H9 (cell line): ENCODE results near the gene MAP2. TPM values are rescaled to one million over a fixed set of nuclear protein-coding genes. Genes with fewer than 3 reads are reported as not detected.

ENCODE experiments used
- DNase-seq: peaks from one replicate; pipeline ENCODE4 v3.0.0-alpha.2; 2017
- H2AFZ ChIP-seq: one replicate; pipeline ENCODE4 v1.6.1; 2013; ENCODE audit warnings: mild to moderate bottlenecking, low read length, control low read depth, moderate library complexity
- H2AK5ac ChIP-seq: 2 replicates; pipeline ENCODE4 v1.6.1; 2013; ENCODE audit warnings: low read length, control low read depth, mixed read lengths; ENCODE audit not compliant: insufficient read length
- H2BK120ac ChIP-seq: one replicate; pipeline ENCODE4 v1.6.1; 2013; ENCODE audit warnings: low read depth, mild to moderate bottlenecking, low read length, control low read depth, inconsistent platforms; ENCODE audit not compliant: poor library complexity, severe bottlenecking
- H2BK12ac ChIP-seq: 2 replicates; pipeline ENCODE4 v1.6.1; 2013; ENCODE audit warnings: low read length, control low read depth, mixed read lengths, low read depth; ENCODE audit not compliant: insufficient read length
- H2BK15ac ChIP-seq: 2 replicates; pipeline ENCODE4 v1.6.1; 2013; ENCODE audit warnings: low read depth, low read length, control low read depth
- H2BK20ac ChIP-seq: one replicate; pipeline ENCODE4 v1.6.1; 2013; ENCODE audit warnings: low read depth, mild to moderate bottlenecking, low read length, control low read depth, inconsistent platforms; ENCODE audit not compliant: poor library complexity, severe bottlenecking
- H2BK5ac ChIP-seq: 2 replicates; pipeline ENCODE4 v1.6.1; 2013; ENCODE audit warnings: low read length, control low read depth, mixed read lengths; ENCODE audit not compliant: insufficient read length
- H3K14ac ChIP-seq: 2 replicates; pipeline ENCODE4 v1.6.1; 2013; ENCODE audit warnings: low read length, control low read depth; ENCODE audit not compliant: insufficient read depth
- H3K18ac ChIP-seq: 2 replicates; pipeline ENCODE4 v1.6.1; 2013; ENCODE audit warnings: low read depth, mild to moderate bottlenecking, mixed read lengths, low read length, control low read depth; ENCODE audit not compliant: insufficient read length
- H3K23ac ChIP-seq: 2 replicates; pipeline ENCODE4 v1.6.1; 2013; ENCODE audit warnings: low read length, control low read depth, mixed read lengths, low read depth; ENCODE audit not compliant: insufficient read length
- H3K23me2 ChIP-seq: 2 replicates; pipeline ENCODE4 v1.6.1; 2013; ENCODE audit warnings: low read depth, mild to moderate bottlenecking, mixed read lengths, low read length, control low read depth; ENCODE audit not compliant: insufficient read length, poor library complexity, severe bottlenecking
- H3K27ac ChIP-seq: 2 replicates; pipeline ENCODE4 v1.5.1; 2013; ENCODE audit warnings: low read length, control low read depth, mixed read lengths, low read depth; ENCODE audit not compliant: insufficient read length
- H3K27me3 ChIP-seq: 2 replicates; pipeline ENCODE4 v1.6.1; 2013; ENCODE audit warnings: low read length, control low read depth, inconsistent platforms; ENCODE audit not compliant: insufficient read depth
- H3K4ac ChIP-seq: 2 replicates; pipeline ENCODE4 v1.6.1; 2013; ENCODE audit warnings: low read depth, mild to moderate bottlenecking, control low read depth, inconsistent platforms, low read length, moderate library complexity
- H3K4me1 ChIP-seq: 2 replicates; pipeline ENCODE4 v1.6.1; 2013; ENCODE audit warnings: low read length, control low read depth, inconsistent platforms; ENCODE audit not compliant: insufficient read depth
- H3K4me2 ChIP-seq: 2 replicates; pipeline ENCODE4 v1.6.1; 2013; ENCODE audit warnings: low read length, control low read depth, mixed read lengths; ENCODE audit not compliant: insufficient read length, insufficient read depth
- H3K56ac ChIP-seq: 2 replicates; pipeline ENCODE4 v1.6.1; 2013; ENCODE audit warnings: low read depth, mild to moderate bottlenecking, mixed read lengths, low read length, control low read depth; ENCODE audit not compliant: insufficient read length
- H3K79me1 ChIP-seq: 2 replicates; pipeline ENCODE4 v1.6.1; 2013; ENCODE audit warnings: low read depth, mild to moderate bottlenecking, moderate library complexity, low read length, control low read depth, inconsistent platforms; ENCODE audit not compliant: insufficient read depth, poor library complexity, severe bottlenecking
- H3K79me2 ChIP-seq: 2 replicates; pipeline ENCODE4 v1.6.1; 2013; ENCODE audit warnings: low read length, control low read depth, inconsistent platforms; ENCODE audit not compliant: insufficient read depth
- H3K9ac ChIP-seq: 2 replicates; pipeline ENCODE4 v1.6.1; 2013; ENCODE audit warnings: low read length, control low read depth, mixed read lengths; ENCODE audit not compliant: insufficient read length; ENCODE audit errors: extremely low read depth
- H3K9me3 ChIP-seq: one replicate; pipeline ENCODE4 v1.6.1; 2013; ENCODE audit warnings: low read depth, low read length, inconsistent platforms; ENCODE audit not compliant: control insufficient read depth
- H3T11ph ChIP-seq: one replicate; pipeline ENCODE4 v1.6.1; 2013; ENCODE audit warnings: mild to moderate bottlenecking, low read length, control low read depth, inconsistent platforms
- H4K20me1 ChIP-seq: one replicate; pipeline ENCODE4 v1.6.1; 2013; ENCODE audit not compliant: control insufficient read depth, insufficient read length, insufficient read depth
- H4K5ac ChIP-seq: 2 replicates; pipeline ENCODE4 v1.6.1; 2013; ENCODE audit warnings: low read depth, mild to moderate bottlenecking, mixed read lengths, low read length, control low read depth; ENCODE audit not compliant: insufficient read length
- H4K8ac ChIP-seq: replicated peaks from 2 replicates; pipeline ENCODE4 v1.6.1; 2013; ENCODE audit warnings: low read length, control low read depth, mixed read lengths, low read depth; ENCODE audit not compliant: insufficient read length
- H4K91ac ChIP-seq: 2 replicates; pipeline ENCODE4 v1.6.1; 2013; ENCODE audit warnings: low read depth, mild to moderate bottlenecking, moderate library complexity, mixed read lengths, low read length, control low read depth; ENCODE audit not compliant: insufficient read length
- H3K27ac Mint-ChIP-seq, 3 experiments: 2 replicates in 2 of 3; 3 replicates in 1 of 3; pipeline ENCODE4 v1.8.0; 2020 to 2021; ENCODE audit warnings: mixed read lengths in 3 of 3, mild to moderate bottlenecking in 1 of 3, moderate library complexity in 1 of 3
- H3K27me3 Mint-ChIP-seq: 2 replicates; pipeline ENCODE4 v1.8.0; 2021; ENCODE audit warnings: low read depth, mild to moderate bottlenecking, moderate library complexity, mixed read lengths
- H3K36me3 Mint-ChIP-seq, 3 experiments: 2 replicates in 2 of 3; 3 replicates in 1 of 3; pipeline ENCODE4 v1.8.0; 2020 to 2021; ENCODE audit warnings: low read depth in 3 of 3, mixed read lengths in 3 of 3; ENCODE audit not compliant: insufficient read depth in 1 of 3
- H3K4me1 Mint-ChIP-seq, 2 experiments: 2 replicates each; pipeline ENCODE4 v1.8.0; 2020; ENCODE audit warnings: mixed read lengths in 2 of 2
- H3K4me3 Mint-ChIP-seq, 2 experiments: 2 replicates in 1 of 2; 3 replicates in 1 of 2; pipeline ENCODE4 v1.8.0; 2020 to 2021; ENCODE audit warnings: mild to moderate bottlenecking in 2 of 2, mixed read lengths in 2 of 2, moderate library complexity in 1 of 2
- H3K9me3 Mint-ChIP-seq, 2 experiments: 2 replicates in 1 of 2; 3 replicates in 1 of 2; pipeline ENCODE4 v1.8.0; 2020; ENCODE audit warnings: mild to moderate bottlenecking in 2 of 2, mixed read lengths in 2 of 2, moderate library complexity in 1 of 2
- WGBS: extraction: QIAGEN DNeasy Blood & Tissue Kit; methylation state at CpG from one replicate; pipeline ENCODE4 v1.1.7; 2013; ENCODE audit warnings: missing lambda C conversion rate, low lambda C conversion rate, mixed read lengths; ENCODE audit not compliant: insufficient read length; ENCODE audit errors: extremely low coverage; 5-methylcytosine and 5-hydroxymethylcytosine counted together
- total RNA-seq: library from RNA; stranded (reverse); gene quantifications from 2 replicates; pipeline ENCODE4 v1.2.1, GENCODE V29; 2021
- TF ChIP-seq, protein P1 (sequence below): fragments of 200-600 bp; sonication (generic); conservative IDR thresholded peaks from 3 replicates; pipeline ENCODE4 v1.8.0; 2021; ENCODE audit warnings: antibody characterized with exemption, mild to moderate bottlenecking

MAP2 gene
- total RNA-seq, 1 experiment from 2014 or later: 0.87 TPM

DNA sequence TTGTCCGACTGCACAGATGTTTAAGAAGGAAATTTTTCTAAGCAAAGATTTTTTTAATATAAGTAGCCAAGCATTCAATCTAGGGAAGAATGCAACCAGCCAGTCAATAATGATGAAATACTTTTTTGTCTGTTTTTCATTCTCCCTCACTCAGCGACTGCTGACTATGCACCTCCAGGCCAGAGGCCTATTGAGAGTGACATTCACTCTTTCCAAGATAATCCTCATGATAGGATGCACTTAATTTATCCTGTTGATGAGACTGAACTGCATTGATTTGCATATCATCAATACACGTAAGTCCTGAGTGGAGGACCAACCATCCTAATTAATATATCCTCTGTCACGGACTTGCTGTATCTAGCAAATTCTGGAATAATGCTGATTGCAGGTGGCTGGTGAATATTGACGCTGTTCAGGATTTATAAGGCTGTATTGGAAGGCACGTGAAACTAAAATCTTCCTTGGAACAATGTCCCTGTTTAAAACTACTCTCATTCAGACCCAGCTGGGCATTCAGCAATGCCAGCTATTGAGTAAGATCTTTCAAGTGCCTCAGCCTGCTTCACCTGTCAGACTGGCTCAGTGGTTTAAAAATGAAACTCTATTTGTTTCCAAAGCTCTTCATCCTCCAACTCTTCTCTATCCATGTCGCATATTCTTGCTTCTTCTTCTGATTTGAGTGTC is 142.2 kb downstream of the MAP2 start:
- no peak overlapping the region for H2AFZ ChIP-seq
- Mint-ChIP-seq H3K9me3 (no peaks in the 10 kb centered on the region), H3K4me3 (no peak overlapping the region), H3K36me3 (no peaks in the 10 kb centered on the region), H3K27ac (no peak overlapping the region), H3K4me1 (peaks cover 0 to 8% of the 10 kb centered on the region in 2 experiments; a peak in 2 of 4 replicates), H3K27me3 (peaks cover 2% of the 10 kb centered on the region)
- H2BK120ac ChIP-seq: no peak overlapping the region
- no peaks in the 10 kb centered on the region for H4K20me1 ChIP-seq
- H3K27ac ChIP-seq: no peak overlapping the region
- no peak overlapping the region for H3K9ac ChIP-seq
- no peaks in the 10 kb centered on the region for H3K23me2 ChIP-seq
- H4K8ac ChIP-seq: no peak overlapping the region
- H2AK5ac ChIP-seq: no peak overlapping the region
- H3K4ac ChIP-seq: no peak overlapping the region
- H4K91ac ChIP-seq: no peak overlapping the region
- no peaks in the 10 kb centered on the region for H3K27me3 ChIP-seq
- H2BK5ac ChIP-seq: no peak overlapping the region
- no peak overlapping the region for H3K56ac ChIP-seq
- TF ChIP-seq, protein P1, sequence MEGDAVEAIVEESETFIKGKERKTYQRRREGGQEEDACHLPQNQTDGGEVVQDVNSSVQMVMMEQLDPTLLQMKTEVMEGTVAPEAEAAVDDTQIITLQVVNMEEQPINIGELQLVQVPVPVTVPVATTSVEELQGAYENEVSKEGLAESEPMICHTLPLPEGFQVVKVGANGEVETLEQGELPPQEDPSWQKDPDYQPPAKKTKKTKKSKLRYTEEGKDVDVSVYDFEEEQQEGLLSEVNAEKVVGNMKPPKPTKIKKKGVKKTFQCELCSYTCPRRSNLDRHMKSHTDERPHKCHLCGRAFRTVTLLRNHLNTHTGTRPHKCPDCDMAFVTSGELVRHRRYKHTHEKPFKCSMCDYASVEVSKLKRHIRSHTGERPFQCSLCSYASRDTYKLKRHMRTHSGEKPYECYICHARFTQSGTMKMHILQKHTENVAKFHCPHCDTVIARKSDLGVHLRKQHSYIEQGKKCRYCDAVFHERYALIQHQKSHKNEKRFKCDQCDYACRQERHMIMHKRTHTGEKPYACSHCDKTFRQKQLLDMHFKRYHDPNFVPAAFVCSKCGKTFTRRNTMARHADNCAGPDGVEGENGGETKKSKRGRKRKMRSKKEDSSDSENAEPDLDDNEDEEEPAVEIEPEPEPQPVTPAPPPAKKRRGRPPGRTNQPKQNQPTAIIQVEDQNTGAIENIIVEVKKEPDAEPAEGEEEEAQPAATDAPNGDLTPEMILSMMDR: no peak
- H3K79me1 ChIP-seq: no peaks in the 10 kb centered on the region
- no peaks in the 10 kb centered on the region for H3K4me1 ChIP-seq
- no peaks in the 10 kb centered on the region for H3K79me2 ChIP-seq
- no peak overlapping the region for H3K4me2 ChIP-seq
- H2BK15ac ChIP-seq: no peak overlapping the region
- no peak overlapping the region for H3K14ac ChIP-seq
- no peak overlapping the region for H4K5ac ChIP-seq
- WGBS: no CpG with 5 or more reads among the region's 7 CpGs
- no peak overlapping the region for H3K23ac ChIP-seq
- H3K9me3 ChIP-seq: no peaks in the 10 kb centered on the region
- H3T11ph ChIP-seq: no peak overlapping the region
- no peak overlapping the region for H2BK20ac ChIP-seq
- H3K18ac ChIP-seq: no peak overlapping the region
- H2BK12ac ChIP-seq: no peak overlapping the region
- DNase-seq: no peak
